Progenitor cell of endocrine pancreas (in vitro differentiated cells): ENCODE data around the gene MYRIP. TPM values are rescaled to one million over a fixed set of nuclear protein-coding genes. Genes with fewer than 3 reads are reported as not detected.

Experiments
- DNase-seq: peaks from one replicate; pipeline ENCODE4 v3.0.0; 2021; ENCODE audit warnings: low spot score; ENCODE audit not compliant: unreplicated experiment
- H3K27ac Mint-ChIP-seq: 2 replicates; pipeline ENCODE4 v1.8.0; 2021; ENCODE audit warnings: mild to moderate bottlenecking, moderate library complexity, mixed read lengths
- H3K27me3 Mint-ChIP-seq: 2 replicates; pipeline ENCODE4 v1.8.0; 2021; ENCODE audit warnings: mixed read lengths
- H3K36me3 Mint-ChIP-seq: 2 replicates; pipeline ENCODE4 v1.8.0; 2022; ENCODE audit warnings: mixed read lengths; ENCODE audit not compliant: insufficient read depth
- H3K4me1 Mint-ChIP-seq: 2 replicates; pipeline ENCODE4 v1.8.0; 2021; ENCODE audit warnings: low read depth, mixed read lengths
- H3K4me3 Mint-ChIP-seq: 2 replicates; pipeline ENCODE4 v1.8.0; 2021; ENCODE audit warnings: low read depth, mild to moderate bottlenecking, moderate library complexity, mixed read lengths
- H3K9me3 Mint-ChIP-seq: 2 replicates; pipeline ENCODE4 v1.8.0; 2021; ENCODE audit warnings: low read depth, mixed read lengths
- total RNA-seq: library from RNA; stranded (reverse); gene quantifications from 2 replicates; pipeline ENCODE4 v1.2.1, GENCODE V29; 2021
- TF ChIP-seq, protein P1 (sequence below): fragments of 200-600 bp; sonication (generic); IDR thresholded peaks from one replicate; pipeline ENCODE4 v1.5.0; 2021; ENCODE audit warnings: antibody characterized with exemption, mild to moderate bottlenecking; ENCODE audit not compliant: unreplicated experiment

The MYRIP gene
- total RNA-seq, 1 donor from 2014 or later, result 0.57 TPM

DNA sequence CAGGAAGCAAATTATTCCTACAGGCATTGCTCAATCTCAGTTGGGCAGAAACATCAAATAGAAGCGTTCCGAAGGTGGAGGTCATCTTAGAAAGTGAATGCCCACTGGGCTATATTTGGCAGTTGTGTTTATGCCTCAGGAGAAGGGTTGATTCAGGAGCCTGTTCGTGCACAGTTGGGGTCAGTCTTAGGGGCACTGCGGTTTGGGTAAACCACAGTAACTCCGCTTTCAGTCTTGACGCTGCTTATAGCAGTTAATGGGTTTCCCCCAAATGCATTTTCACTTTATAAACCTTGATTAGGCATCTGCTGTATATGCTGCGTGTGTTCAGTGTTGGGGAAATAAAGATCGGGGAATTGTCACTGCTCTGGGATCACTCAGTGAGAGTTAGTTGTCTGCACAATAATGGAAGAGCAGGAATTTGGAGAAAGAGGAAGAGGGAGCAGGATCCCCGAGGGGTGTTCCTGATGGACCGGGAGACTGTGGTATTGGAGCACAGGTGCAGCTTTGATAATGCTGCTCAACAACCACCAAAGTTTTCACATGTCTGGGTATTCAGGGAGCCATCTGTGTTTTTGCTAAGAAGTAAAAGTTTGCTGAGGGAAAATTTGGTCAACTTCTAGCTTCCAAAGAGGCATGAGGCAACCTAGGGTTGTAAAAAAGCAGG lies 375.8 kb downstream of the MYRIP start:
- Mint-ChIP-seq H3K9me3 (no peaks in the 10 kb centered on the region), H3K27me3 (peaks cover 3% of the 10 kb centered on the region), H3K4me1 (peaks cover 1% of the 10 kb centered on the region), H3K27ac (no peak overlapping the region), H3K36me3 (no peaks in the 10 kb centered on the region), H3K4me3 (no peak overlapping the region)
- TF ChIP-seq, protein P1, sequence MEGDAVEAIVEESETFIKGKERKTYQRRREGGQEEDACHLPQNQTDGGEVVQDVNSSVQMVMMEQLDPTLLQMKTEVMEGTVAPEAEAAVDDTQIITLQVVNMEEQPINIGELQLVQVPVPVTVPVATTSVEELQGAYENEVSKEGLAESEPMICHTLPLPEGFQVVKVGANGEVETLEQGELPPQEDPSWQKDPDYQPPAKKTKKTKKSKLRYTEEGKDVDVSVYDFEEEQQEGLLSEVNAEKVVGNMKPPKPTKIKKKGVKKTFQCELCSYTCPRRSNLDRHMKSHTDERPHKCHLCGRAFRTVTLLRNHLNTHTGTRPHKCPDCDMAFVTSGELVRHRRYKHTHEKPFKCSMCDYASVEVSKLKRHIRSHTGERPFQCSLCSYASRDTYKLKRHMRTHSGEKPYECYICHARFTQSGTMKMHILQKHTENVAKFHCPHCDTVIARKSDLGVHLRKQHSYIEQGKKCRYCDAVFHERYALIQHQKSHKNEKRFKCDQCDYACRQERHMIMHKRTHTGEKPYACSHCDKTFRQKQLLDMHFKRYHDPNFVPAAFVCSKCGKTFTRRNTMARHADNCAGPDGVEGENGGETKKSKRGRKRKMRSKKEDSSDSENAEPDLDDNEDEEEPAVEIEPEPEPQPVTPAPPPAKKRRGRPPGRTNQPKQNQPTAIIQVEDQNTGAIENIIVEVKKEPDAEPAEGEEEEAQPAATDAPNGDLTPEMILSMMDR, result no peak
- no peak for DNase-seq

DNA sequence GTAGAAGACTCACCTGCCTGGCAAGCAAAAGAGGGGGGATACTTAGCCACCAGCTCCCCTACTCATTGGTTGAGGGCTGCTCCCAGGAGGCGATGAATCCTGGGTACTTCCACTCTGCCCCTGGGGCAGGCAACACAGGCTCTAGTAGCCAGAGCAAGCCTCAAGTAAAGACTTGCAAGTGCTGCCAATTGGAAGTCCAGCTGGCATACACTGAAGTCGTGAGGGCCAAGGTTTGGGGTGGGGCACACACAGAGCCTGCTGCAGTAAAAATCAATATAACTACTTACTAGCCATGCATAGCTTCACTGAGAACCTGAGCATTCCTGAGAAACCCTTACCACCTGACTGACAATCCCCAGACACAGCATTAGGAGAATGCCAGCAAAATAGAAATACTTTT lies 377.1 kb downstream of the MYRIP start:
- Mint-ChIP-seq H3K27me3 (peaks cover 3% of the 10 kb centered on the region), H3K9me3 (no peaks in the 10 kb centered on the region), H3K36me3 (no peaks in the 10 kb centered on the region), H3K27ac (no peak overlapping the region), H3K4me1 (peaks cover 1% of the 10 kb centered on the region), H3K4me3 (no peak overlapping the region)
- no peak for DNase-seq
- TF ChIP-seq, protein P1, result no peak

DNA sequence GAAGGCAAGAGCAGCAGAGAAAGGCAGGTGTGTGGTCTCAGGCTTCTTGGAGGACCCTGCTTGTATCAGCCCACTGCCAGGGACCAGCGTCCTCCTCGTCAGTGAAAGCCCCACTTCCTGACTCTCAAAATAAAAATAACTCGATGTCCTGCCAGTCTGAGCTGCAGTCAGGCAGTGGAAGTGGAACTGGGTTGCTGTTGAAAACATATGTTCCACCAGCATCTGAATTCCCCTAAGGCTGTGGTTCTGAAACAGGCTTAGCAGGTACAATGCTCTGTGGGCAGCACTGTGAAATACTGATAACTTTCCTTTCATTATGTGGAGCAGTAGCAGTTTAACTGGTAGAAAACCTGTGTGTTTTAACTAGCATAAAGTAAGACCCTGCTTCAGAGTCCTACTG lies 378.5 kb downstream of the MYRIP start:
- Mint-ChIP-seq H3K4me3 (no peak overlapping the region), H3K9me3 (no peaks in the 10 kb centered on the region), H3K27ac (no peak overlapping the region), H3K27me3 (peaks cover 3% of the 10 kb centered on the region), H3K4me1 (peaks cover 1% of the 10 kb centered on the region), H3K36me3 (no peaks in the 10 kb centered on the region)
- TF ChIP-seq, protein P1, result no peak
- no peak for DNase-seq

DNA sequence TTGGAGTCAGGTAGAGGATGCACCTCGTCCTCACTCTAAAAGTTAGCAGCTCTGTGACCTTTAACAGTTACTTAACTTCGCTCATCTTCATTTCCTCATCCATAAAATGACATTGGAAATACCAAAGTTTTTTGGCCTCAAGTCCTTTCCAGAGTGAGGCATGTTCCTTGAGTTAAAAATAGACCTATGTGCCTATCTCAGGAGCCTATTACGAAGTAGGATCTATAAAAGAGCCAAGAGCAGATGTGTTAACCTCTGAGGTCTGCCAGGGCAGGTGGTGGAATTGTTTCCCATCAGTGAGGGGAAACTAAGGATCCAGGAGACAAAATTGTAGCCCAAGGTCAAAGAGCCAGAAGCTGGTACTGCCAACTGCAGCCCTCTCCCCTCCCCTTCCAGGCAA lies 379.7 kb downstream of the MYRIP start:
- no peaks in the 10 kb centered on the region for H3K4me1 Mint-ChIP-seq
- H3K4me3 Mint-ChIP-seq, result no peak overlapping the region
- H3K27me3 Mint-ChIP-seq, result peaks cover 3% of the 10 kb centered on the region
- TF ChIP-seq, protein P1, result no peak
- DNase-seq, result no peak
- no peaks in the 10 kb centered on the region for H3K9me3 Mint-ChIP-seq
- H3K27ac Mint-ChIP-seq, result no peak overlapping the region
- no peaks in the 10 kb centered on the region for H3K36me3 Mint-ChIP-seq

DNA sequence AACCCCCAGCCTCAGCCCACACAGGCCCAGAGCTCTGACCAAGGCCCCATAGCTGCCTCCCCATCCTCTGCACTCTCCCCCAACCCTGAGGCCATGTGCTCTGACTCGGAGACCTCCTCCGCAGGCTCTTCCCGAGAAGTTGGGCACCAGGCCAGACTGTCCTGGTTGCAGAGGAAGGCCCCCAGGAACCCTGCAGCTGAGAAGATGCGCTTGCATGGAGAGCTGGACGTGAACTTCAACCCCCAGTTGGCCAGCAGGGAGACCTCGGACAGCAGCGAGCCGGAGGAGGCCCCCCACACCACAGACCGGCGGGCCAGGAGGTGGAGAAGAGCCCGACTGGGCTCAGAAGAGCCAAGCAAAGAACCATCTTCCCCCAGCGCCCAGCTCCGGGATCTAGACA lies 380.6 kb downstream of the MYRIP start:
- Mint-ChIP-seq H3K9me3 (peaks cover 2% of the 10 kb centered on the region), H3K27me3 (peaks cover 3% of the 10 kb centered on the region), H3K27ac (no peak overlapping the region), H3K4me3 (no peak overlapping the region), H3K36me3 (no peaks in the 10 kb centered on the region), H3K4me1 (no peaks in the 10 kb centered on the region)
- TF ChIP-seq, protein P1, result no peak
- no peak for DNase-seq
